ENCODE data around the gene NCCRP1. TPM values are rescaled to one million over a fixed set of nuclear protein-coding genes. Genes with fewer than 3 reads are reported as not detected.

NCCRP1 gene
- total RNA-seq, 1 experiment from 2014 or later = 0.46 TPM

DNA sequence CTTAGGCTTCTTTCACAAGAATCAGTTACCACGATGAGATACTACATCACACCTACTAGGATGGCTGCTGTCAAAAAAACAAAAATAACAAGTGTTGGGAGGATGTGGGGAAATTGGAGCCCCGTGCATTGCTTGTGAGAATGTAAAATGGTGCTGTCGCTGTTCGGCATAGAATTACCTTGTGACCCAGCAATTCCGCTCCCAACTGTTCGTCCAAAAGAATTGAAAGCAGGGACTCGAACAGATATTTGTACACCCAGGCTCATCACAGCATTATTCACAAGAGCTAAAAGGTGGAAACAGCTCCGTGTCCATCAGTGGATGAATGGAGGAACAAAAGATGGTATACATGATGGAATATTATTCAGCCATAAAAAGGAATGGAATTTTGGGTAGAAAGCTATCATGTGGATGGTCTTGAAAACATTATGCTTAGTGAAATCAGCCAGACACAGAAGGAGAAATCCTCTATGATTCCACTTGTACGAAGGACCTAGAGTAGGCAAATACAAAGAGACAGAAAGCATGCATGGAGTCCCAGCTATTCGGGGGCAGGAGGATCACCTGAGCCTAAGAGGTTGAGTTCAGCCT is 47.7 kb upstream of the NCCRP1 start:
- no peak for TF ChIP-seq TCF7L2 (IDR thresholded peaks at IDR 0.05; ENCODE audit: low read depth, low read length)
- TF ChIP-seq, protein P1, sequence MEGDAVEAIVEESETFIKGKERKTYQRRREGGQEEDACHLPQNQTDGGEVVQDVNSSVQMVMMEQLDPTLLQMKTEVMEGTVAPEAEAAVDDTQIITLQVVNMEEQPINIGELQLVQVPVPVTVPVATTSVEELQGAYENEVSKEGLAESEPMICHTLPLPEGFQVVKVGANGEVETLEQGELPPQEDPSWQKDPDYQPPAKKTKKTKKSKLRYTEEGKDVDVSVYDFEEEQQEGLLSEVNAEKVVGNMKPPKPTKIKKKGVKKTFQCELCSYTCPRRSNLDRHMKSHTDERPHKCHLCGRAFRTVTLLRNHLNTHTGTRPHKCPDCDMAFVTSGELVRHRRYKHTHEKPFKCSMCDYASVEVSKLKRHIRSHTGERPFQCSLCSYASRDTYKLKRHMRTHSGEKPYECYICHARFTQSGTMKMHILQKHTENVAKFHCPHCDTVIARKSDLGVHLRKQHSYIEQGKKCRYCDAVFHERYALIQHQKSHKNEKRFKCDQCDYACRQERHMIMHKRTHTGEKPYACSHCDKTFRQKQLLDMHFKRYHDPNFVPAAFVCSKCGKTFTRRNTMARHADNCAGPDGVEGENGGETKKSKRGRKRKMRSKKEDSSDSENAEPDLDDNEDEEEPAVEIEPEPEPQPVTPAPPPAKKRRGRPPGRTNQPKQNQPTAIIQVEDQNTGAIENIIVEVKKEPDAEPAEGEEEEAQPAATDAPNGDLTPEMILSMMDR (IDR thresholded peaks at IDR 0.05) = no peak
- no peak for TF ChIP-seq SIN3A (IDR thresholded peaks at IDR 0.05; ENCODE audit: borderline replicate concordance, insufficient read depth, low read depth, low read length)
- TF ChIP-seq POLR2AphosphoS5 (IDR thresholded peaks at IDR 0.05; ENCODE audit: low read depth, low read length) = no peak
- TF ChIP-seq, protein P2, sequence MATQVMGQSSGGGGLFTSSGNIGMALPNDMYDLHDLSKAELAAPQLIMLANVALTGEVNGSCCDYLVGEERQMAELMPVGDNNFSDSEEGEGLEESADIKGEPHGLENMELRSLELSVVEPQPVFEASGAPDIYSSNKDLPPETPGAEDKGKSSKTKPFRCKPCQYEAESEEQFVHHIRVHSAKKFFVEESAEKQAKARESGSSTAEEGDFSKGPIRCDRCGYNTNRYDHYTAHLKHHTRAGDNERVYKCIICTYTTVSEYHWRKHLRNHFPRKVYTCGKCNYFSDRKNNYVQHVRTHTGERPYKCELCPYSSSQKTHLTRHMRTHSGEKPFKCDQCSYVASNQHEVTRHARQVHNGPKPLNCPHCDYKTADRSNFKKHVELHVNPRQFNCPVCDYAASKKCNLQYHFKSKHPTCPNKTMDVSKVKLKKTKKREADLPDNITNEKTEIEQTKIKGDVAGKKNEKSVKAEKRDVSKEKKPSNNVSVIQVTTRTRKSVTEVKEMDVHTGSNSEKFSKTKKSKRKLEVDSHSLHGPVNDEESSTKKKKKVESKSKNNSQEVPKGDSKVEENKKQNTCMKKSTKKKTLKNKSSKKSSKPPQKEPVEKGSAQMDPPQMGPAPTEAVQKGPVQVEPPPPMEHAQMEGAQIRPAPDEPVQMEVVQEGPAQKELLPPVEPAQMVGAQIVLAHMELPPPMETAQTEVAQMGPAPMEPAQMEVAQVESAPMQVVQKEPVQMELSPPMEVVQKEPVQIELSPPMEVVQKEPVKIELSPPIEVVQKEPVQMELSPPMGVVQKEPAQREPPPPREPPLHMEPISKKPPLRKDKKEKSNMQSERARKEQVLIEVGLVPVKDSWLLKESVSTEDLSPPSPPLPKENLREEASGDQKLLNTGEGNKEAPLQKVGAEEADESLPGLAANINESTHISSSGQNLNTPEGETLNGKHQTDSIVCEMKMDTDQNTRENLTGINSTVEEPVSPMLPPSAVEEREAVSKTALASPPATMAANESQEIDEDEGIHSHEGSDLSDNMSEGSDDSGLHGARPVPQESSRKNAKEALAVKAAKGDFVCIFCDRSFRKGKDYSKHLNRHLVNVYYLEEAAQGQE (IDR thresholded peaks at IDR 0.05; ENCODE audit: insufficient read depth in 1 of 2, low read depth in 2 of 2, low read length in 1 of 2) = no peak
- no peak overlapping the region for H3K4me3 ChIP-seq (ENCODE audit: low read depth in 2 of 2, low read length in 2 of 2)
- ChIA-PET CTCF (interaction anchor here (1.1 kb wide), 1 partner anchor 26 kb away, joined by 4 read pairs; no protein-coding TSS in a partner anchor), POLR2A (interaction anchor here (1.4 kb wide), 1 partner anchor 16 kb away, joined by 5 read pairs; no protein-coding TSS in a partner anchor)
- H3K36me3 ChIP-seq (ENCODE audit: control insufficient read depth, insufficient read depth, low read length) = no peaks in the 10 kb centered on the region
- no peak for DNase-seq (ENCODE audit: low read depth, low spot score)
- no peak for ATAC-seq
- peaks cover 19% of the 10 kb centered on the region for H3K4me1 ChIP-seq (ENCODE audit: control insufficient read depth, insufficient read depth, low read length)
- no peaks in the 10 kb centered on the region for H3K9me3 ChIP-seq (ENCODE audit: control insufficient read depth, insufficient read depth, low read depth, low read length)
- no peaks in the 10 kb centered on the region for H3K27me3 ChIP-seq (ENCODE audit: control insufficient read depth, insufficient read depth, low read length)
- TSS peak; percentile 56 for BruUV-seq (replicated peaks)
- in situ Hi-C loops (cut with HindIII; ENCODE audit: low pct_unique_long_range_greater_than_20kb, low sequenced_read_pairs) (no loop called here), intact Hi-C loops (cut with micrococcal nuclease; ENCODE audit: unreplicated experiment) (no loop called here)
- no peak overlapping the region for H3K27ac ChIP-seq (ENCODE audit: low read length)

DNA sequence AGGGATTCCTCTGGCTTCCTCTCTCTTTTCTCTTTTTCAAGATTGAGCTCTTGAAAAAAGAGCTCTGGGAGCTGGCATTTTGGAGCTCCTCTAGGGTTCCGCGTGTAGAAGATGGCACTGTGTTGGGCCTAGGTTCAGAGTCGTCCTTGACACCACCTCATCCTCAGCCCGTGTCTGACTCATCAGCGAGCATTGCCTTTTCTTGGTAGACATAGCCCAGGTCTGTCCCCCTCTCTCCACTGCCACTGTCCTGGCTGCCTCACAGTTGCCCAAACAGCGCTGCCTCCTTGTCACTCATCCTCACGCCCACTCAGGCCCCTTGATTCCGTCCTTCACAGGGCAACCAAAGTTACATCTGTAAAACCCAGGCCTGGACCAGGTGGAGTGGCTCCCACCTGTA is 46.5 kb upstream of the NCCRP1 start:
- Histone ChIP-seq H3K36me3 (ENCODE audit: control insufficient read depth, insufficient read depth, low read length) (no peaks in the 10 kb centered on the region), H3K9me3 (ENCODE audit: control insufficient read depth, insufficient read depth, low read depth, low read length) (no peaks in the 10 kb centered on the region), H3K27ac (ENCODE audit: low read length) (no peak overlapping the region), H3K4me1 (ENCODE audit: control insufficient read depth, insufficient read depth, low read length) (peaks cover 19% of the 10 kb centered on the region), H3K27me3 (ENCODE audit: control insufficient read depth, insufficient read depth, low read length) (no peaks in the 10 kb centered on the region), H3K4me3 (ENCODE audit: low read depth in 2 of 2, low read length in 2 of 2) (no peak overlapping the region)
- CTCF ChIA-PET = interaction anchor here (1.0 to 1.1 kb wide), 2 partner anchors 10 to 27 kb away, joined by 3 to 4 read pairs; no protein-coding TSS in a partner anchor
- BruUV-seq (replicated peaks) = no TSS peak
- POLR2A ChIA-PET = interaction anchor here (0.6 to 1.4 kb wide), 4 partner anchors 17 to 181 kb away, joined by 3 to 7 read pairs (median 6); no protein-coding TSS in a partner anchor
- in situ Hi-C loops (cut with HindIII; ENCODE audit: low pct_unique_long_range_greater_than_20kb, low sequenced_read_pairs) (no loop called here), intact Hi-C loops (cut with micrococcal nuclease; ENCODE audit: unreplicated experiment) (no loop called here)
- TF ChIP-seq, protein P2 (IDR thresholded peaks at IDR 0.05; ENCODE audit: insufficient read depth in 1 of 2, low read depth in 2 of 2, low read length in 1 of 2) = no peak
- TF ChIP-seq POLR2AphosphoS5 (IDR thresholded peaks at IDR 0.05; ENCODE audit: low read depth, low read length) (no peak), SIN3A (IDR thresholded peaks at IDR 0.05; ENCODE audit: borderline replicate concordance, insufficient read depth, low read depth, low read length) (no peak), TCF7L2 (IDR thresholded peaks at IDR 0.05; ENCODE audit: low read depth, low read length) (no peak)
- TF ChIP-seq, protein P1 (IDR thresholded peaks at IDR 0.05) = no peak
- ATAC-seq (no peak), DNase-seq (ENCODE audit: low read depth, low spot score) (no peak)

All from Panc1 (cell line).